Peyer's patch (tissue), 4 donors: Measurements from ENCODE around the gene ZNF580. TPM values are rescaled to one million over a fixed set of nuclear protein-coding genes. Genes with fewer than 3 reads are reported as not detected.

Experiments
- DNase-seq, 3 donors: peaks; one replicate each; pipeline ENCODE4 v3.0.0-alpha.2; 2017 to 2019
- H3K27ac ChIP-seq, 4 donors: fragments of 200-600 bp; sonication (generic); one replicate each; pipeline ENCODE4 v1.5.1; 2016 to 2019
- H3K27me3 ChIP-seq, 2 donors: fragments of 200-600 bp; sonication (generic); one replicate each; pipeline ENCODE4 v1.5.1; 2019
- H3K36me3 ChIP-seq, 3 donors: fragments of 200-600 bp; sonication (generic); one replicate each; pipeline ENCODE4 v1.5.1; 2016 to 2019
- H3K4me1 ChIP-seq, 4 donors: fragments of 200-600 bp; sonication (generic); one replicate each; pipeline ENCODE4 v1.5.1; 2016 to 2019
- H3K4me3 ChIP-seq, 4 donors: fragments of 200-600 bp; sonication (generic); 1 replicate in 3 of 4; 2 replicates in 1 of 4; pipeline ENCODE4 v1.5.1; 2016 to 2019; ENCODE audit warnings: mild to moderate bottlenecking in 1 of 4
- H3K9me3 ChIP-seq, 4 donors: fragments of 200-600 bp; sonication (generic); one replicate each; pipeline ENCODE4 v1.5.1; 2016 to 2019; ENCODE audit warnings: mild to moderate bottlenecking in 1 of 4
- POLR2A ChIP-seq, 2 donors: fragments of 450-650 bp; IDR thresholded peaks; one replicate each; pipeline ENCODE4 v1.5.1; 2017; ENCODE audit warnings: antibody characterized with exemption in 2 of 2, mild to moderate bottlenecking in 2 of 2, moderate library complexity in 2 of 2
- total RNA-seq, 4 donors: library from RNA; depleted of rRNA; stranded (reverse); fragments of >200 nt; gene quantifications; one replicate each; pipeline ENCODE4 v1.1.0, GENCODE V29; 2016
- TF ChIP-seq, protein P1 (sequence below), 6 experiments: fragments of 450-650 bp in 4 of 6; fragments of 200-600 bp in 2 of 6; sonication (generic) in 1 of 6; IDR thresholded peaks; one replicate each; pipeline ENCODE4 v1.5.1; 2017 to 2019; ENCODE audit warnings: antibody characterized with exemption in 6 of 6, mild to moderate bottlenecking in 3 of 6, moderate library complexity in 1 of 6

ZNF580 gene
- total RNA-seq, 4 donors from 2014 or later: 12.3 to 38.4 (median 25.2) TPM

DNA sequence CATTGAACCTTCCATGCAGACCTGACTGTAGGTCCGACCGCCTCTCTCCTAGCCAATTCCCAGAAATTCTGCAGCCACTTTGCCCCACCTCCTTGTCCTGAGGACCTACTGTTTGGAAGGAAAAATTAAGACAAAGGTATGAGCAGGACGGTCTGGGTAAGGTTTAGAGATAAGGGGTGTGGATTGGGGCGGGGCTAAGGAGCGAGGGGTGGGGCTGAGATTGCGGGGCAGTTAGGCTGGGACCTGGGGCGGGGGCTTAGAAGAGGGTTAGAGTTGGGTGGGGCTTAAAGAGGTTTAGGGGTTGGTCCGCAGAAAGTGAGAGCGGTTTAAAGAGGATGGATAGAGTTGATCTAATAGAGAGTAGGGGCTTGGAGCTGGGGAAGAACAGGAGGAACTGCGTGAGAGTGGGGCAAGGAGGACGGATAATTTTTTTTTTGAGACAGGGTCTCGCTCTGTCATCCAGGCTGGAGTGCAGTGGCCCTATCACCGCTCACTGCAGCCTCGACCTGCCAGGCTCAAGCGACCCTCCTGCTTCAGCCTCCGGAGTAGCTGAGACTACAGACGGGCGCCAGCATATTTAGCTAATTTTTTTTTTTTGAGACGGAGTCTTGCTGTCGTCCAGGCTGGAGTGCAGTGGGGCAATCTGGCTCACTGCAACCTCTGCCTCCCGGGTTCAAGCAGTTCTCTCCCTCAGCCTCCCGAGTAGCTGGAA is 37.1 kb upstream of the ZNF580 start:
- Histone ChIP-seq H3K4me1 (peaks cover 0 to 40% (median 14%) of the 10 kb centered on the region in 4 donors), H3K4me3 (no peak overlapping the region), H3K27ac (peak overlapping the region in 2 of 4 donors; percentile 96 to 99), H3K27me3 (no peaks in the 10 kb centered on the region), H3K9me3 (no peaks in the 10 kb centered on the region), H3K36me3 (no peaks in the 10 kb centered on the region)
- DNase-seq: no peak
- TF ChIP-seq POLR2A (IDR thresholded peaks at IDR 0.05): no peak
- TF ChIP-seq, protein P1, sequence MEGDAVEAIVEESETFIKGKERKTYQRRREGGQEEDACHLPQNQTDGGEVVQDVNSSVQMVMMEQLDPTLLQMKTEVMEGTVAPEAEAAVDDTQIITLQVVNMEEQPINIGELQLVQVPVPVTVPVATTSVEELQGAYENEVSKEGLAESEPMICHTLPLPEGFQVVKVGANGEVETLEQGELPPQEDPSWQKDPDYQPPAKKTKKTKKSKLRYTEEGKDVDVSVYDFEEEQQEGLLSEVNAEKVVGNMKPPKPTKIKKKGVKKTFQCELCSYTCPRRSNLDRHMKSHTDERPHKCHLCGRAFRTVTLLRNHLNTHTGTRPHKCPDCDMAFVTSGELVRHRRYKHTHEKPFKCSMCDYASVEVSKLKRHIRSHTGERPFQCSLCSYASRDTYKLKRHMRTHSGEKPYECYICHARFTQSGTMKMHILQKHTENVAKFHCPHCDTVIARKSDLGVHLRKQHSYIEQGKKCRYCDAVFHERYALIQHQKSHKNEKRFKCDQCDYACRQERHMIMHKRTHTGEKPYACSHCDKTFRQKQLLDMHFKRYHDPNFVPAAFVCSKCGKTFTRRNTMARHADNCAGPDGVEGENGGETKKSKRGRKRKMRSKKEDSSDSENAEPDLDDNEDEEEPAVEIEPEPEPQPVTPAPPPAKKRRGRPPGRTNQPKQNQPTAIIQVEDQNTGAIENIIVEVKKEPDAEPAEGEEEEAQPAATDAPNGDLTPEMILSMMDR (IDR thresholded peaks at IDR 0.05): no peak

DNA sequence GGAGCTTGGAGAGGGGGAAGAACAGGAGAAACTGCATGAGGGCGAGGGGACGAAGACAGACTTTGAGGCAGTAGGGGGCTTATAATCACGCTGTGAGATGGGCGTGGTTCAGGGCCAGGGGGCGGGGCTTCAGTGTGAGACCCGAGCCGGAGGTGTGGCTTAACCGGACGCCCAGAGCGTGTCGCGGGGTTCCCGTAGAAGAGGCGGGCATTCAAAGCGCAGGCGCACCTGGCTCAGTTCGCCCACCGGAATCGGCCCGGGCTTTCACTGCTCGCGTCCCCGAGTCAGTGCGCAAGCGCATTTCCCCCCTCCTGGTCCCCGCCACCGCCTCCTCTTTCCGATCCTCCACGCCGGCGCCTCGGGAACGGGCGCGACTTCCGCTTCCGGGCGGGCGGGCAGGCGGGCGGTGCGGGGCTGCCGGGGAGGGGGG is 35.6 kb upstream of the ZNF580 start:
- Histone ChIP-seq H3K36me3 (peaks cover 0 to 15% (median 0%) of the 10 kb centered on the region in 3 donors), H3K27me3 (no peaks in the 10 kb centered on the region), H3K27ac (peak overlapping the region; percentile 90 to 99 (median 96)), H3K4me1 (peaks cover 0 to 40% (median 14%) of the 10 kb centered on the region in 4 donors), H3K9me3 (no peaks in the 10 kb centered on the region), H3K4me3 (peak overlapping the region; percentile 68 to 98 (median 92))
- TF ChIP-seq, protein P1 (IDR thresholded peaks at IDR 0.05): no peak
- peak in 1 of 2 donors; percentile 39 for TF ChIP-seq POLR2A (IDR thresholded peaks at IDR 0.05)
- peak; percentile 96 to 99 (median 97) for DNase-seq

DNA sequence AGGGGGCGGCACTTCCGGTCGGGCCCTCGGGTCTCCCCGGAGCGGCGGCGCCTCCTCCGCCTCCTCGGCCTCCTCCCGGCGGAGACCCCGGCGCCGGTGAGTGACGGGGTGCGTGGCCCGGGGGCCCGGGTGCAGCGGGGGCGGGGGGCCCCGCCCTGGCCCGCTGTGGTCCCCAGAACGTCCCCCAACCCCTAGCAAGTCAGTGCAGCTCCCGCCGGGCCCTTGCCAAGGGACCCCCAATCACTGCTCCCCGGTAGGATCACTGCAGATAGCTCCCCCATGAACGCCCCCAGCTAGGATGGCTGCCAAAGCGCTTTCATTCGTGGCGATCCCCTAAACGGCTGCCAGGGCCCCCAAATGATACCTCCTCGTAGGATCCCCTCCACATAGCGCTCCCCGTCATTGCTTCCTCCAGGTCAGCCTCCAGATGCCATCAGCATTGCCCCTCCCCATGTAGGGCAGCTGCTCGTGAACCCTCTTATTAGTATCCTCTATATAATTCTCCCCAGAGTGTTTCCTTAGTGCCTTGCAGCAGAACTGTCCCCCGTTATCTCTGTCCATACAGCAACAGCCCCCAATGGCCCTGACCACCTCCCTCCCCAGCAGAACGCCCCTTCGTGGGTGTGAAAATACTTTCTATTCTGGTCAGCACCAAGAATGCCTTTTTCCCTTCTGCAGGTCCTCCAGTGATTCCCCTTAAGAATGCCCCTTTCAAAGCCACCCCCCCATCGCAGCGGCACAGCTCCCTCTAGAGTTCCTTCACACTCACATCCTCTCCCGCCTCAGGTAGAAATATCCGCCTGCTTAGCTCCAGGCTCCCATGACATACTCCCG is 34.9 kb upstream of the ZNF580 start, which contains the start of gene ZNF865:
ZNF865 (plus strand) TSS at position 11 of the 834 bp plus-strand sequence. CDS start 7,972 bp downstream, outside the sequence.
- TF ChIP-seq POLR2A (IDR thresholded peaks at IDR 0.05): peak in 1 of 2 donors; percentile 15
- TF ChIP-seq, protein P1 (IDR thresholded peaks at IDR 0.05): peak; percentile 21 to 80 (median 72)

DNA sequence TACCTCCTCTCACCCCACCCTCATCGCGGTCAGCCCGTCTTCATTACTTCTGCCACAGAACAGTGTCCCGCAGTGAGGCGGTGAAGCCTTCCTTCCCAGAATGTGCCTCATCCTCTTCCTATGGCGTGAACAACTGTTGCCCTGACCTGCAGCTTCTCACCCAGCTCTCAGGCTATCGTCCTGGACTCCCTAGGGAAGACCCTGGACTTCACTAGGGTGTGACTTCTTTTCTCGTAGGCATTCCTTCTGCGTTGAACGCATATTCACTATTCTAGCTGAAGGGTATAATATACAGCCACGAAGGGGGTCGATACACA is 34.4 kb upstream of the ZNF580 start:
- TF ChIP-seq, protein P1 (IDR thresholded peaks at IDR 0.05): no peak
- no peak for TF ChIP-seq POLR2A (IDR thresholded peaks at IDR 0.05)
- peak overlapping the region; percentile 90 to 99 (median 96) for H3K27ac ChIP-seq
- DNase-seq: no peak
- H3K36me3 ChIP-seq: peaks cover 0 to 19% (median 0%) of the 10 kb centered on the region in 3 donors
- H3K27me3 ChIP-seq: no peaks in the 10 kb centered on the region
- H3K9me3 ChIP-seq: no peaks in the 10 kb centered on the region
- H3K4me1 ChIP-seq: peaks cover 0 to 37% (median 9%) of the 10 kb centered on the region in 4 donors
- H3K4me3 ChIP-seq: peak overlapping the region; percentile 68 to 98 (median 92)

More for the DNA sequence above, 34.9 kb upstream of the ZNF580 start, which contains the start of gene ZNF865:
- Histone ChIP-seq H3K27ac (peak within 1 kb of the TSS; percentile 90 to 99 (median 96)), H3K4me3 (peak within 1 kb of the TSS; percentile 68 to 98 (median 92)), H3K4me1 (peaks cover 0 to 38% (median 12%) of the 10 kb centered on the region in 4 donors), H3K36me3 (peaks cover 0 to 19% (median 0%) of the 10 kb centered on the region in 3 donors), H3K9me3 (no peaks in the 10 kb centered on the region), H3K27me3 (no peaks in the 10 kb centered on the region)
- DNase-seq: peak; percentile 75 to 88 (median 78)

DNA sequence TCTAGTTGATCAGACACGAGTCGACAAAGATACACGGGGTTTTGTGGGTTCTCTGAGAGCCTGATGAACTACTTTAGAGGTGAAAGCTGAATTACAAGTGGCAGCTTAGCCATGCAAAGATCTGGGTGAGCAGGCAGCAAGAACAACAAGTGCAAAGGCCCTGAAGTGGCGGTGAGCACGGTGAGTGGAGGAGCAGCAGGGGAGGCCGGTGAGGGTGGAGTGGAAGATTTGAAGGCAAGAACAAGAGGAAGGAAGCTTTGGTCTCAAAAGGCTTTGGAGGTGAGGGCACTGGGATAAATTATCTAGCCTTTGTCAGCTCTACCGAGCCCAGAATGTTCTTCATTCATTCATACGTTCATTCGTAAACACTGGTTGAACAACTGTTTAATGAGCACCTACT is 34.0 kb upstream of the ZNF580 start:
- Histone ChIP-seq H3K27me3 (no peaks in the 10 kb centered on the region), H3K4me1 (peaks cover 0 to 35% (median 9%) of the 10 kb centered on the region in 4 donors), H3K27ac (peak overlapping the region in 1 of 4 donors; percentile 99), H3K4me3 (peak overlapping the region in 1 of 4 donors; percentile 98), H3K36me3 (peaks cover 0 to 19% (median 0%) of the 10 kb centered on the region in 3 donors), H3K9me3 (no peaks in the 10 kb centered on the region)
- no peak for TF ChIP-seq POLR2A (IDR thresholded peaks at IDR 0.05)
- TF ChIP-seq, protein P1 (IDR thresholded peaks at IDR 0.05): no peak
- DNase-seq: no peak
